Measurements from ENCODE around the gene ECEL1.

The ECEL1 gene

DNA sequence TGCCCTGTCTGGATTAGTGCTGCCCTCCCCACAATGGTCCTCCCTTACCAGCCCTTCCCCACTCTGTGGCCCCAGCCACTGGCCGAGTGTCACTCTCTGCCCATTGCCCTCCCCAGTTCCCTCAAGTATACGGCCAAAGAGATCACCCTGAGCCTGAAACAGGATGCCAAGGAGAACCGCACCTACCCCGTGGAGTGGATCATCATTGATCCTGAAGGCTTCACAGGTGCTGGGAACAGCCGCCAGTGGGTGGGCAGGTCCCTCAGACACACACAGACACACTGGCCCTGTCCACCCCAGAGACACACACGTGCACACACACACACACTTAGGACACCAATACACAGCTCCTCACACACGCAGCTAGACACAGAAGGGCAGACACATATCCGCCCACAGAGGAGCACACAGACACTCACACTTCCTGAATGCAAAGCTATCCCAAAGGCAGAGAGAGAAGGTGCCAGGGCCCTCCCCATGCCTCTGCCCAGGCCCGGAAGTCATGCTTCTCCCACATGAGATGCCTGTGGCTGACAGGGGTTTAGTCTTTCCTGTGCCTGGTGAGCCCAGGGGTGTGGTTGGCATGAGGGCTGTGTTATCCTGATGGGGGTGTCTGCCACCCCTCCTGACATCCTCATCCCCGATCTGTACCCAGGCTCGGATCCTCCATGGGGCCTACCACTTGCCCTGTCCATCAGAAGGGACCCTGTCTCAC lies 41.3 kb upstream of the ECEL1 start:
- no peak for TF ChIP-seq TAF1 (IDR thresholded peaks at IDR 0.05; ENCODE audit: borderline replicate concordance, low read depth, low read length)
- no peak for TF ChIP-seq POLR2A (IDR thresholded peaks at IDR 0.05; ENCODE audit: low read depth, low read length)
- no peak for TF ChIP-seq POLR2AphosphoS5 (IDR thresholded peaks at IDR 0.05; ENCODE audit: low read depth, low read length)
- no peak for DNase-seq (ENCODE audit: insufficient read length)
- no peak for FAIRE-seq

GRCh38 chr2:232527905-232528470 lies 40.4 kb upstream of the ECEL1 start:
- FAIRE-seq: no peak
- no peak for DNase-seq (ENCODE audit: insufficient read length)
- TF ChIP-seq POLR2AphosphoS5 (IDR thresholded peaks at IDR 0.05; ENCODE audit: low read depth, low read length) (no peak), POLR2A (IDR thresholded peaks at IDR 0.05; ENCODE audit: low read depth, low read length) (no peak), TAF1 (IDR thresholded peaks at IDR 0.05; ENCODE audit: borderline replicate concordance, low read depth, low read length) (no peak)

DNA sequence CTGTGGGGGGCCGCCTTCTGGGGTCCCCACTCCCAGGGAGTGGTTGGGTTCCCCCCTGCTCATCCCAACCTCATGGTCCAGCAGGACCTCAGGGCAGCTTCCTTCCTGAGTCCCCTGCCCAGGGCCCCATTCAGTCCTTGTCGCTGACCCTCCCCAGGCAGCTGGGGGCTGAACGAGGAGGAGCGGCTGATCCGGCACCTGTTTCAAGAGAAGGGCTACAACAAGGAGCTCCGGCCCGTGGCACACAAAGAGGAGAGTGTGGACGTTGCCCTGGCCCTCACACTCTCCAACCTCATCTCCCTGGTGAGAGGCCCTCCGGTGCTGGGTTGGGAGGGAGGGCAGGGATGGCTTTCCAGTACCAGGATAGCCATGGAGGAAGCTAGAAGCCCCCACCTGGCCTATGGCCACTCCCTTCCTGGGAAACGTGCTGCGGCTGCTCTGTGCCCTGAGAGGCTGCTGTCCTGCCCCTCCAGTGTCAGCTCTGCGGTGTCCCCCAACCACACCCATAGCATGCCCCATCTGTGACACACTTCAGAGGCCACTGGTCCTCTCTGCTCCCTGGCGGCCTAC lies 38.8 kb upstream of the ECEL1 start:
- TF ChIP-seq POLR2AphosphoS5 (IDR thresholded peaks at IDR 0.05; ENCODE audit: low read depth, low read length) (no peak), TAF1 (IDR thresholded peaks at IDR 0.05; ENCODE audit: borderline replicate concordance, low read depth, low read length) (no peak), POLR2A (IDR thresholded peaks at IDR 0.05; ENCODE audit: low read depth, low read length) (no peak)
- FAIRE-seq: no peak
- DNase-seq (ENCODE audit: insufficient read length): no peak

GRCh38 chr2:232525791-232526371 lies 38.2 kb upstream of the ECEL1 start, which contains the start of gene CHRND:
TSS of gene CHRND (plus strand) at chr2:232526160. CDS start at chr2:232526216, 56 bp downstream.
- DNase-seq (ENCODE audit: insufficient read length) (no peak), FAIRE-seq (no peak)
- TF ChIP-seq TAF1 (IDR thresholded peaks at IDR 0.05; ENCODE audit: borderline replicate concordance, low read depth, low read length) (no peak), POLR2A (IDR thresholded peaks at IDR 0.05; ENCODE audit: low read depth, low read length) (no peak), POLR2AphosphoS5 (IDR thresholded peaks at IDR 0.05; ENCODE audit: low read depth, low read length) (no peak)

DNA sequence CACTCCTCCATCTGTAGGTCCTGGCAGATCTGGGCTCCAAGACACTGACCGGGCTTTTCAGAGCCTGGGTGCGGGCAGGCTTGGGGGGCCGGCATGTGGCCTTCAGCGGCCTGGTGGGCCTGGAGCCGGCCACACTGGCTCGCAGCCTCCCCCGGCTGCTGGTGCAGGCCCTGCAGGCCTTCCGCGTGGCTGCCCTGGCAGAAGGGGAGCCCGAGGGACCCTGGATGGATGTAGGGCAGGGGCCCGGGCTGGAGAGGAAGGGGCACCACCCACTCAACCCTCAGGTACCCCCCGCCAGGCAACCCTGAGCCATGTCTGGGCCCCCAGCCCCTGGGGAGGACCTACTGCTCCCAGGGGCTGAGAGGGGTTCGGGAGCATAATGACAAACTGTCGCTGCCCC lies 37.6 kb upstream of the ECEL1 start:
- DNase-seq (ENCODE audit: insufficient read length) (no peak), FAIRE-seq (no peak)
- no peak for TF ChIP-seq TAF1 (IDR thresholded peaks at IDR 0.05; ENCODE audit: borderline replicate concordance, low read depth, low read length)
- no peak for TF ChIP-seq POLR2AphosphoS5 (IDR thresholded peaks at IDR 0.05; ENCODE audit: low read depth, low read length)
- no peak for TF ChIP-seq POLR2A (IDR thresholded peaks at IDR 0.05; ENCODE audit: low read depth, low read length)

- TF ChIP-seq TAF1 (IDR thresholded peaks at IDR 0.05; ENCODE audit: borderline replicate concordance, low read depth, low read length): no peak
- no peak for TF ChIP-seq POLR2A (IDR thresholded peaks at IDR 0.05; ENCODE audit: low read depth, low read length)
- no peak for TF ChIP-seq POLR2AphosphoS5 (IDR thresholded peaks at IDR 0.05; ENCODE audit: low read depth, low read length)
- DNase-seq (ENCODE audit: insufficient read length): no peak
- FAIRE-seq: no peak
Observed at GRCh38 chr2:232524771-232525170, 37.1 kb upstream of the ECEL1 start.

DNA sequence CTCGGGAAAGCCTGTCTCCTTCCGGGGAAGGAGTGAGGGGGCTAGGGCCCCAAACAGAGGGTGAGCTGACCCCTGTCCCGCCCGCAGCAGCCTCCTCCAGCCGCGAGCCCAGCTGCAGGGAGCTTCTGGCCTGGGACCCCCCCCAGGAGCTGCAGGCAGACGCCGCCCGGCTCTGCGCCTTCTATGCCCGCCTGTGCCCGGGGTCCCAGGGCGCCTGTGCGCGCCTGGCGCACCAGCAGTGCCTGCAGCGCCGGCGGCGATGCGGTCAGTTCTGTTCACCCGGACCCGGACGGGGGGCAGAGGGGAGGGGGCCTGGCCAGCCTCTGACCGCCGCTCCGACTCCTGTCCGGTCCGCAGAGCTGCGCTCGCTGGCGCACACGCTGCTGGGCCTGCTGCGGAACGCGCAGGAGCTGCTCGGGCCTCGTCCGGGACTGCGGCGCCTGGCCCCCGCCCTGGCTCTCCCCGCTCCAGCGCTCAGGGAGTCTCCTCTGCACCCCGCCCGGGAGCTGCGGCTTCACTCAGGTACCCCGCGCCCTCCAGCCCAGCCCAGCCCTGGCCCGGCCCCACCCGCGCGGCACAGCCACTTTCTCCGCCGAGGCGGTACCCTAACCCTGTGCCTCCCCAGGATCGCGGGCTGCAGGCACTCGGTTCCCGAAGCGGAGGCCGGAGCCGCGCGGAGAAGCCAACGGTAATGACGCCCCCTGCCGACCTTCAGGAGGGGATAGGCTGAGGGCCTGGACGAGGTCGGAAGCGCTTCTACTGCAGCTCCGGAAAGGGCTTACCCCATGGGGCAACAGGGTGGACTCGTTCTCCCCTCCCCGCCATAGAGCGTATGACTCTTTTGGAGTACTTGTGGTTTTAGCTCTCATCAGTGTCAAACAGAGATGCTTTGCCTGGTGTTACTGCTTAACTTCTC lies 36.3 kb upstream of the ECEL1 start:
- no peak for FAIRE-seq
- no peak for DNase-seq (ENCODE audit: insufficient read length)
- TF ChIP-seq POLR2A (IDR thresholded peaks at IDR 0.05; ENCODE audit: low read depth, low read length) (no peak), TAF1 (IDR thresholded peaks at IDR 0.05; ENCODE audit: borderline replicate concordance, low read depth, low read length) (no peak), POLR2AphosphoS5 (IDR thresholded peaks at IDR 0.05; ENCODE audit: low read depth, low read length) (no peak)

- TF ChIP-seq TAF1 (IDR thresholded peaks at IDR 0.05; ENCODE audit: borderline replicate concordance, low read depth, low read length): no peak
- no peak for FAIRE-seq
- no peak for DNase-seq (ENCODE audit: insufficient read length)
Observed at GRCh38 chr2:232523402-232523681, 35.7 kb upstream of the ECEL1 start.

- FAIRE-seq (no peak), DNase-seq (ENCODE audit: insufficient read length) (no peak)
- no peak for TF ChIP-seq TAF1 (IDR thresholded peaks at IDR 0.05; ENCODE audit: borderline replicate concordance, low read depth, low read length)
- no peak for TF ChIP-seq POLR2A (IDR thresholded peaks at IDR 0.05; ENCODE audit: low read depth, low read length)
- TF ChIP-seq POLR2AphosphoS5 (IDR thresholded peaks at IDR 0.05; ENCODE audit: low read depth, low read length): no peak
Observed at GRCh38 chr2:232522623-232523401, 35.2 kb upstream of the ECEL1 start.

DNA sequence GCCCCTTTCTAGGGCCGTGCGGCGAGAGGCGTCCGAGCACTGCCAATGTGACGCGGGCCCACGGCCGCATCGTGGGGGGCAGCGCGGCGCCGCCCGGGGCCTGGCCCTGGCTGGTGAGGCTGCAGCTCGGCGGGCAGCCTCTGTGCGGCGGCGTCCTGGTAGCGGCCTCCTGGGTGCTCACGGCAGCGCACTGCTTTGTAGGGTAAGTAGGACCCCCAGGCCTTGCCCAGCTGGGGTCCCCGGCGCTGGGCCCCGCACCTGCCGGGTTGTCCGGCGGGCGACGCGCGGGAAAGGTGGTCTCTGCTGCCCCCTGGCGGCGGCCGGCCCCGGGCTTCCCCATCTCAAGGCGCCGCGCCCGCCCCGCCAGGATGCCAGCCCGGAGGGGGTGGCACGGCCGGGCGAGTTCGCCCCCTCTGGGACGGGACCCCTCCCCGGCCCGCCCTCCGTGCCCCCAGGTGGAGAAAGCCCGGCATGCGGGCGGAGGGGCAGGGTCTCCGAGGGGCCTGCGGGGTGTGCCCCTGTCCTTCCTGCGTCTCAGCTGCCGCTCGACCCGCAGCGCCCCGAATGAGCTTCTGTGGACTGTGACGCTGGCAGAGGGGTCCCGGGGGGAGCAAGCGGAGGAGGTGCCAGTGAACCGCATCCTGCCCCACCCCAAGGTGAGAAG lies 34.5 kb upstream of the ECEL1 start:
- peak; percentile 90 for DNase-seq (ENCODE audit: insufficient read length)
- peak; percentile 74 for FAIRE-seq
- TF ChIP-seq TAF1 (IDR thresholded peaks at IDR 0.05; ENCODE audit: borderline replicate concordance, low read depth, low read length) (no peak), POLR2A (IDR thresholded peaks at IDR 0.05; ENCODE audit: low read depth, low read length) (no peak)
